GM21360 (cell line): Measurements from ENCODE around the gene RALGPS1.

Experiments used
- ATAC-seq: cut with Tn5 transposase; IDR thresholded peaks from one replicate; pipeline ENCODE4 v1.9.1; 2021; ENCODE audit warnings: mild to moderate bottlenecking, moderate library complexity; ENCODE audit not compliant: unreplicated experiment

Gene RALGPS1

GRCh38 chr9:127199001-127199791 is 284.6 kb downstream of the RALGPS1 start:
- ATAC-seq, result no peak

- ATAC-seq, result no peak
These were observed 285.7 kb downstream of the RALGPS1 start for GRCh38 chr9:127200106-127200862.

- no peak for ATAC-seq
These were observed 286.5 kb downstream of the RALGPS1 start for GRCh38 chr9:127201071-127201541.

- ATAC-seq, result no peak
These were observed 287.1 kb downstream of the RALGPS1 start for GRCh38 chr9:127201731-127202130.

- no peak for ATAC-seq
These were observed 288.0 kb downstream of the RALGPS1 start for GRCh38 chr9:127202461-127203169.

- ATAC-seq, result no peak
These were observed 289.2 kb downstream of the RALGPS1 start for GRCh38 chr9:127203681-127204327.

- ATAC-seq, result no peak
These were observed 290.3 kb downstream of the RALGPS1 start for GRCh38 chr9:127204771-127205470.

GRCh38 chr9:127205952-127206351 is 291.4 kb downstream of the RALGPS1 start:
- no peak for ATAC-seq

- no peak for ATAC-seq
These were observed 292.1 kb downstream of the RALGPS1 start for GRCh38 chr9:127206666-127207065.

- ATAC-seq, result no peak
These were observed 293.3 kb downstream of the RALGPS1 start for GRCh38 chr9:127207734-127208410.

- no peak for ATAC-seq
These were observed 293.8 kb downstream of the RALGPS1 start for GRCh38 chr9:127208416-127208815.

- no peak for ATAC-seq
These were observed 294.6 kb downstream of the RALGPS1 start for GRCh38 chr9:127209220-127209619.

- ATAC-seq, result no peak
These were observed 295.5 kb downstream of the RALGPS1 start for GRCh38 chr9:127209948-127210640.

GRCh38 chr9:127210851-127211730 is 296.5 kb downstream of the RALGPS1 start:
- no peak for ATAC-seq

- no peak for ATAC-seq
These were observed 297.4 kb downstream of the RALGPS1 start for GRCh38 chr9:127211983-127212382.

- ATAC-seq, result no peak
These were observed 297.9 kb downstream of the RALGPS1 start for GRCh38 chr9:127212453-127212852.

GRCh38 chr9:127213859-127214258 is 299.3 kb downstream of the RALGPS1 start:
- ATAC-seq, result no peak
